HG02798 (cell line): Measurements from ENCODE around the gene PPP3CA.

Source experiments
- ATAC-seq: cut with Tn5 transposase; IDR thresholded peaks from one replicate; pipeline ENCODE4 v1.9.1; 2021; ENCODE audit warnings: mild to moderate bottlenecking; ENCODE audit not compliant: unreplicated experiment, poor library complexity

PPP3CA gene

DNA sequence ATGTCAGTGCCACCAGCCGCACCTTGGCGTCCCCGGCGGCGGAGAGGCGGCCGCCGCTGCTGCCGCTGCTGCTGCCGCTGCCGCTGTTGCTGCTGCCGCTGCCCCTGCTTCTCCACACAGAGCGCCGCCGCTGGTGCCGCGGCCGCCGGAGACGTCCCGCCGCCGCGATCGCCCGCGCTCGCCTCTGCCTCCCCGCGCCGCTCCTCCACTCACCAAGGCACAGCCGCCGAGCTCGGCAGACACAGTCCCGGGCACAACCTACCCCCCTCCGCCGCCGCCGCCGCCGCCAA lies at the start of gene PPP3CA:
PPP3CA (minus strand) TSS at position 260 of the 290 bp plus-strand sequence.
- peak; percentile 16 for ATAC-seq

DNA sequence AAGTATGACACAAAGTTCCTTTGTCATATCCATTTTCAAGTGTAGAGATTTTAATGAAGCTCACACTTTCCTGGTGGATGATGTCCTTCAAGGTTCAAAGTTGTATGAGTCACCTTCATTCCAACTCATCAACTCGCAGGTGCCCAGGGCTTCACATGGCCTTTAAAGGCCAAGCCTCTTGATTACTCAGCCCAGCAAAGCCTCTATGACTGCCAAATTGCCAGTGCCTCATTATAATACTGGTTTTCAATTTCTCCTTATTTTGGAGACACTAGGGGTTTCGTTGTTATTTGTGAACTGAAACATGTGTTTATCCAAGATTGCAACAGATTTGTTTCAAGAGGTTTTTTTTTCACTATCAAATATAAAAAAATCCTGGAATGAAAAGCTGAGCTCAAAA lies 45.9 kb upstream of the PPP3CA start:
- ATAC-seq: no peak

DNA sequence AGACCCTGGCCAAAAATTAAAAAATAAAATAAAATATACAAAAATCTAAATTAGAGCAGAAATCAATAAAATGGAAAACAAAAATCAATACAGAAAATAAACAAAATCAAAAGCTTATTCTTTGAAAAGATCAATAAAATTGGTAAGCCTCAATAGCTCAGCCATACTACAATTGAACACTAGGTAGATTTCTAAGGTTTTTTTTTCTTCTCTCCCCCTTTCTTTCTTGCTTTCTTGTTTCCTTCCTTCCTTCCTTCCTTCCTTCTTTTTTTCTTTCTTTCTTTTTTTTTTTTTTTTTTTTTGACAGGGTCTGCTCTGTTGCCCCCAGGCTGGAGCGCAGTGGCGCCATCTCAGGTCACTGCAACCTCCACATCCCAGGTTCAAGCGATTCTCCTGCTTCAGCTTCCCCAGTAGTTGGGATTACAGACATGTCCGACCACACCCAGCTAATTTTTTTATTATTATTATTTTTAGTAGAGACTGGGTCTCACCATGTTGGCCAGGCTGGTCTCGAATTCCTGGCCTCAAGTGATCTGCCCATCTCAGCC lies 23.4 kb upstream of the PPP3CA start:
- no peak for ATAC-seq

DNA sequence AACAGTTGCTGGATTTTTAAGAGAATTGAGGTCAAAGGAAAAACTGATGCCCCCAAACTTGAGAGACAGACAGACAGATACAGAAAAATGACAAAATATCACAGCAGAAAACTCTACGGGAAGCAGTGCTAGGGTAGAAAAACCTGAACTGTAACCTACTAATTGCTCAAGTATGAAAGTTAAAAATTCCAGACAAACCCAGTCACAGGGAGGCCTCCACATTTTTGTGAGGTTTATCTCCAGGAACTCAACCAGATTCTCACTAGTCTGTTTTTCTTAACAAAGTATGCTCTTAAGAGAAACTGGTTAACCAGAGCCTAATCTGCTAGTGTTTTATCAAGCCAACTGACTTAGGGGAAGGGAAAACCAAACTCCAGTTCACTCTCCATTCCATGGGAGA lies 19.9 kb upstream of the PPP3CA start:
- ATAC-seq: no peak

DNA sequence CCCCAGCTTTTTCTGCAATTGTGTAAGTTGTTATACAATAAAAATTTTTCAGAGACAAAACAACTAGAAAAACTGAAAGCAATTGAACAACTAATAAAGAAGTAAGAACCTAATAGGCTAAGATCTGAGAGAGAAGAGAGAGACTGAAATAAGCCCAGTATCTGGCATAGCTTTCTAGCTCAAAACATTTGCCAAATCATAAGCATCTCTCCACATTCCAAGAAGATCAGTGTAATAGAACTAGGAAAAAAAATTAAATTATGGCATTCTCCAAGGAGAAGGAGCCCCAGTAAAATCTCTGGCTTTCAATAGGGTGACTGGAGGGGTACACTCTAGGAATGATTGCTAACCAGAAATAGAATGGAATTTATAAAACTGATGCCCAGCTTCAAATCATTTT lies 19.0 kb upstream of the PPP3CA start:
- no peak for ATAC-seq

DNA sequence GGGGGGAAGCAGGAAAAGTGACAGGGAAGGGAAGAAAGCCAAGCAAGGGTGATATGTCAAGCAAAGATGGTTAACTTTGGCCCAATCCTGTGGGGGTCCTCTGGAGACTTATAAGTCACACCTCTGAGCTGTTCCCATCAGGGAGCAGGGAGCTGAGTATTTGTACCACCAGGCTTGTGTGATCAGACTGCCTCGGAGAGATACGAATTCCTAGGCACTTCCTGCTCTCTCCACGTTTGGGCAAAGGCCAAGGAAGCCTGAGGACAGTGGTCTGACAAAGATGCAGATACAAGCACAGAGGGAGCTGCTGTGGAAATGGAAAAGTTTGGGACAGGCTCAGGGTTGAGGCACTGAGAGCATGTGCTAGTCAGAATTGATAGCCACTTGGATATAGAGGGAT lies 10.4 kb upstream of the PPP3CA start:
- no peak for ATAC-seq

DNA sequence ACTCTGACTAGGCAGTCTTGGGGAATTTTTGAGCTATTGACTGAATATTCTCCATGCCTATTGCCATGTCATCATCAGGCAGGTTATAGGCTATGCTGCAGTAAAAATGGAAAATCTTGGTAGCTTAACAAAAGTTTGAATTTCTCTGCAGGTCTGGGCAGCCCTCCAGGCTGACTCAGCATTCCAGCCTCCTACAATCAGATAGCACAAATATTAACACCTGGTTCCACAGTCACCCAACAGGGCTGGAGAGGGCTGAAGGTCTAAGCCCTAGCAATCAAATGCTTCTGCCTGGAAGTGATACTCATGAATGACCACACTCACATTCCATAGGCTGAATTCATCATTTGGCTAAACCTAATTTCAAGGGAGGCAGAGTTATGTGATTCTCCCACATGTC lies 9.6 kb upstream of the PPP3CA start:
- no peak for ATAC-seq

DNA sequence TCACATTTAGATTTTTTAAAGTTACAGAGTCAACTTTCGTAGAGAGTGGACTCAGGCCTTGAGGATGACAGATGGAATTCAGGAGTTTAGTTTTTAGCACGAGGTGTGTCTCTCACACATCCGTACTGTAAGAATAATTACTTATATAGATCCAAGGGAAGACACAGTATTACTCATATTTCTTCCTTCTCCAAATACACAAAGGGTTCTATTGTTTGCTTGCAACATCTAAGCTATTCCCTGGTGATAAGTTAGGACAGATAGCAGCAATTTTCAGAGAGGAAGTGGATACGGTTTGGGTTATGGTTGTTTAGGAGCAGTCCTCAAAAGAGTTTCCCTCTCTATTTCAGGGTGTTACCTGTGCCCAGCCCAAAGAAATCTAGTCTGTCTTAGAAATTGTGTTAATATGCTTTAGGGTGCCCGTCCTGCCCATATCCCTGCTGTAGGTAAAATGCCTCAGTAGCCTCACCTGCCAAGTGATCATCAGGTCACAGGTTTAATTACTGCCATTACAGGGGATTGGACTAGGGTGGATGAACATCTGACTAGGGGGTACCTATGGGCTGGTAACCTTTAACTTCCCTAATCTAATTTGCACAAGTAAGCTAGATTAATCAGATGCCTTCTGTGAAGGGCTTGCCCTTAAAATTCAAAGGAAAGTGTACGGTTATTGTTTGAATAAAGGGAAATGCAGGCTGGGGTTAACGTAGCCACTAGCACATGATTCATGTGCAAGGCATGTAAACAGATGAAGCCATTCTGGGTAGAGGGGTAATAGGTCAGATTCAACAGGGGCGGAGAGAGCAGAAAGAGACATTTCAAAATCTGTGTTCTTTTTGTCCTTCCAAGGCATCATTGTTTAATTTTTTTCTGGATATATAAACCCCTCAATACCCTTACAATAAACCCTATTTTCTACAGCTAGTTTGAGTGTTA lies 8.7 kb upstream of the PPP3CA start:
- ATAC-seq: no peak

DNA sequence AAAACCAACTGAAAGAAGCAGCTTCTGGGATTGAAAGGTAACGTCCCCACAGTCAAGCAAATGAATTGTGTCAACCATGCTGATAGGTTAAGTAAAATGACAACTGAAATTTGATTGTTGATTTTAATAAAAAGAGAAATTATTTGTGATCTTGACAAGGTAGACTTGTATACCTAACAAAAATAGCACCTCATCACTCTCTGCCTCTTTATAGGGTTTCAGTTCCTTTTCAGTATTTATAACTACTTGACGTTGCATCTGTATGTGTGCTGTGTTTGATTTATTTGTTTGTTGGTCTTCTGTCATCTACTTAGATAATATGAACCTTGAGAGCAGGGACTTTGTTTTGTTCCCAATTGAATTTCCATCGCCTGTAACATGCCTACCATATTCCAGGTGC lies 7.9 kb upstream of the PPP3CA start:
- ATAC-seq: peak; percentile 98

DNA sequence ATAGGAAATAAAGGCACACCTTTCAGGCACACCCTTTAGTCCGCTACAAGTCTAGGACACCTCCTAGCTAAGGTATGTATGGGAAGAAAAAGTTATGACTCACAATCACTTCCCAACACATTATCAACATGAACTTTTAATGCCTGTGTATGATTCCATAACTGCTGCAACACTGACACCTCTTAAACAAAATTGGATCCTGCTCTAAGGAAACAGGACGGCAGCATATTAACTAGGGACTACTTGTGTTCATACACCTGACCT lies 2.4 kb upstream of the PPP3CA start:
- no peak for ATAC-seq

DNA sequence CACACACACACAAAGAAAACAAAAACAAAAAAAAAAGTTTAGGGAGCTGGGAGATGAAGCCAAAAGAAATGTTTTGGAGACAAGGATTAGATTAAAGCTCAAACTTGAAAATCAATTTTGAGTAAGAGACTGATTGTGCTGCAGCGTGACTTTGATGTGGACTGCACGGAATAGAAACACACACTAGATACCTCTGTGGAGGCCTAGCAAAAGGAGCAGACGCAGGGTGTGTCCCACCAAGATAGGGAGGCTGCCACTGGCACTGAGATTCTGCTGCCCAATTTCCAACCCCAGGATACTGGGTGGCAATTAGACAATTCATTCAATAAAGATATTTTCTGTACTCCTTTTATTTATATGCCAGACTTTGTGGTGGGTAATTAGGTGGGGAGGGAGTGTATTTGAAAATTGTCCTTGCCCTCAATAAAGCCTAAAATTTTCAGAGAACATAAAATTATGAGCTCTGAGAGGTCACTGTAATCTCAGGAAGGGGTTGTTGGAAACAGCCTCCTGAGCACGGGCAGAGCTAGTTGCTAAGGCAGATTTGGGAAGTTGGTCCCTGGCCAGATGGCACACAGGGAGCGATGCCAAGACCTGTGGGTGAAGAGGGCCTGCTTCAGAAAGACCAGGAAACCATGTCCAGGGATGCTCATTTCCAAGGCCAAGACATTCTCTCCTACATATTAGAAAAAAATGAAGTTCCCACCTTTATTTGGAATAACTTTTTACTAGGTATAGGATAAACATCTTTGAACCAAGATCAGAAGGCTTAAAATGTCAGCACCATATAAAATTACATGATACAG lies 1.9 kb upstream of the PPP3CA start:
- ATAC-seq: no peak

DNA sequence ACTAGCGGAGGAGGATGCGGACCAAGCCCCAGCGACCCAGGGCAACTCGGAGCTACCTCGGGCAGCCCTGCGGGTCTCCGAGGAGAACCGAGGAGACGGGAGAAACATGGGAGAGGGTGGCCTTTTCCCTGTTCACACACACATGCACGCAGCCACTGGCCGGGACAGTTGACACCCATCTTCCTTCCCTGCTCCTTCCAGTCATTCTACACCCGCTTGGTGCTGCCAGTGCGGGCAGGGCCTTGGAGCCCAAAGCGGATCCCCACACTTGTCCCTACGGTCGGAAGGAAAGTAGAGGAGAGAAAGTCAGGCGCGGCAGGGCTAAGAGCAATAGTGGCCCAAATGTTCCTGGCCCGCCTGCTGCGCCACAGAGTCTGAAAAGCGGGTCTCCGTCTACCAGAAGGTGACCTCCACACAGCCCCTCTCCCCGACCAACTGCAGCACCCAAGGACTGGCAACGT lies 1.1 kb upstream of the PPP3CA start:
- no peak for ATAC-seq

DNA sequence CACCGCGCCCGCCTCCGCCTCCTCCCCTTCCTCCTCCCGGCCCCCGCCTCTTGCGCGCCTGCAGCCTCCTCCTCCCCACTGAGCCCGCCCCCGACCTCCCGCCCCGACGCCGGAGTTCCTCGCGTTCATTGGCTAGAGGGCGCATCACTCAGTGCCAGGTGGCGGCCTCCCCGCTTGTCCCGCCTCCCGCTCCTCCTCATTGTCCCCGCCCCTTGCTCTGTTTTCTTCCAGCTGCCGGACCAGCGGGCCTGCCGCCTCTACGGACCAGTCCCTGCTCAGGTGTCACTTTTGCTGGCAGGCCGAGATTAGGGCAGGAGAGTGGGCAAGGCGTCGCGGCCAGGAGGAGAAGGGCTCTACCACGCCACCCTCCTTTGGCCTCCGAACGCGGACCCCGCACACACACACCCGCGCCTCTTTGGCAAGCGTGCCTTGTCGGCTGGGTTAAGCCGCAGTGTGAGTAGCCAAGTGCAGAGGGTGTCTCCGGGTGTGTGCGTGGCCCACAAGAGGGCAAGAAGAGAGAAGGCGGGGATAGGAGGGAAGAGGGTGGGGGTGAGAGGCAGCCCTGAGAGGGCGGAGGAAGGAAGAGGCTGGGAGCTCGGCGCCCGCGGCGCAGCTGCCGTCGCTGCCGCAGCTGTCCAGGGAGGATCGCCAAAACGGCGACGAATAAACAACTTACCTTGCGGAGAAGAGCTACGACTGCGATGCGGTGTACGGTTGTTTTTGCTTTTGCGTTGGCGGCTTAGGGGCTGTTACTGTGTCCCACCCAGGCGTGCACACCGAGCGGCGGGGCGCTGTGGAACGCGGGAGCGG lies 436 bp upstream of the PPP3CA start:
- peak; percentile 83 for ATAC-seq

DNA sequence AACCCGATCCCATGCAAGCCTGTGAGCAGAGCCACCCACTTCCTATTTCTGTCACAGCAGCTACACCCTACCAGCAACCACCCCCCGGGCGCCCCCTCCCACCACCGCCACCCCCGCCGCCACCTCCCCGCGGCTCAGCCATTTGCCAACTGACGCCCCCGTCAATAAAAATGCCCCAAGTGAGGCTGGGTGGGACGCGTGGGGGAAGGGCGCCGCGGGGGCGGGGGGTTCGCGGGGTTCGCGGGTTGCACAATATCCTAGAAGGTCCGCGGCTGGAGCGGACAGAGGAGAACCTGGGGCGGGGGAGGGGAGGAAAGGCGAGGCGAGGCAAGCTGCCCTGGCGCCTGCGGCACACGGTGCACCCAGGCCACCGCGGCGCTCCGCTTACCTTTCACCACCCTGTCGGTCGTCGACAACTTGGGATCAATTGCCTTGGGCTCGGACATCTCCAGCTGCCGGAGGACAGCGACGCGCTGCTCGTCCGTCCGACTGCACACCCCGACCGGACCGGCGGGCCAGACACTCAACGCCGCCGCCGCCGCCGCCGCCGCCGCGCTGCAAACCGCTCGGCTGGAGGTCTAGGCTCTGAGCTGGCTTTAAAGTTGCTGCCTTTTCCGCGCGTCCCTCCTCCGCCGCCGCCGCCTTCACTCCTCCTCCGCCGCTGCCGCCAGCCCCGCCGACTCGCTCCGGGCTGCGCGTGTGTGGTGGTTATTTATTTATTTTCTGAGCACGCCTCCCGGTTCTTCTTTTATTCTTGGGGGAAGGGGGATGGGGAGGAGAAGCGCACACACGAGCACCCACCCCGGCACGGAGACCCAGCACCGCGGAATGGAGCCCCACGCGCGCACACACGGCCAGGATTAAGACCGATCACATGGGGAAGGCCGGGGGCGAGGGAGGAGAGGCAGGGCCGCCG lies 717 bp downstream of the PPP3CA start:
- ATAC-seq: peak; percentile 6

DNA sequence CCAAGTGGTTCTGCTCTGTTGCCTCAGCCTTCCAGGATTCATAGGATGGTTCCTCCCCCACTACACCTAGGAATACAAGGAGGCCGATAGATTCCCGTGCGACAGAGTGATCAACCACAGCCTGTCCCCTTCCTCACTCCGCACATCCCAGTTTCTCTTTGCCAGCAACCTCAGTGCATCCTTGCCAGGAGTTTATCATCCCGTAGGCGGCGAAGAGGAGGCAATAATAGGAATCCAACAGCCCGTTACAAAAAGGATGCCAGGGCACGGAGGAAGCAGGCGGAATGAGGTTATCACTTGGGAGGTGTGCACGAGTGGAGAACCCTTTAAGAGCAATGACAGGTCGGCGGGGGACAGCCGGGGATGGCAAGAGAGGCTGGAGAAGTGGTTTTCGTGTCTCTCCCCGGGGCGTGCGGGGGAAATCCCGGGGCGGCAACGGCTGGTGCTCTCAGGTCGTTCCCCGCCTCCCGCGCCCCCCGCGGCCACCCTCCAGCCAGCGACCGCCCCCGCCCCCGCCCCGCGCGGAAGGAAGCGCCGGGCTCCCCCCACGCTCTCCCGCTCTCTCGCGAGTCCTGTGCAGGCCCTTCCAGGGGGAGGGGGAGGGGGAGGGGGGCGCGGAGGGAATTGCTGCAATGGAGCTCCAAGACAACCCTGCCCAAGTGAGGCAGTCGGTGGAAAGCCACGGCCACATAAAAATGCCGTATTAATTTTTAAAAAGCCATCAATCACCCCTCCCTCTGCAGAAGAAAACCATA lies 1.6 kb downstream of the PPP3CA start:
- no peak for ATAC-seq

DNA sequence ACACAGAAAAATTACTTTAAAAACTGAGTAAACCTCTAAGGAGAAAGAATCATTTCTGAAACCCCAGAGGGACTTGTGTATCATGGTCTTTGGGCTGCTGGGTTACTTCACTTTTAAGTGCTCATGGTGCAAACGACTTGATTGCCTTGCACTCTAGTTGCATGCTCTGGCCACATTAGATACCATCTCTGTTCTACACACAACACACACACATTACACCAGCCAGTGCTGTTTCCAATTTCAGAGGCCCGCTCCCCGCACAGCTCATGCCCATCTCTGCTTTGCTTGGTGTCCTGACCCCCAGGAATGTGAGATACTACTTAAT lies 2.1 kb downstream of the PPP3CA start:
- no peak for ATAC-seq

DNA sequence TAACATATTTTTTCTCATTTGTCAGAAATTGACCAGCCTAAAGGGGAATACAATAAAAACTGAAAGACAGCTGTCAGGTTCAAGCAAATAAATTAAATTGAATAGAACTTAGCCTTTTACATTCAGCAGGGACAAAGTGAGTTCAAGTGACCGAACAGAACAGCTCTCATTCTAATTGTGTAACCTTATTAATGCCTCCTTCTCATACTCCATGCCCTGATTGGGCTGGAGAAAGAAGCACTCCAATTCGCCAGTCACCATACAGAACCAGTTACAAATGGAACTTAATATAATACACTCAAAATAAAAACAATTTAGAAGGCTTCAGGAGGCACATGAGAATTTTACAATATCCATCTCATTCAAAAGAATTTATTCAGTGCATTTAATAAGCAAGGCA lies 8.0 kb downstream of the PPP3CA start:
- ATAC-seq: no peak

DNA sequence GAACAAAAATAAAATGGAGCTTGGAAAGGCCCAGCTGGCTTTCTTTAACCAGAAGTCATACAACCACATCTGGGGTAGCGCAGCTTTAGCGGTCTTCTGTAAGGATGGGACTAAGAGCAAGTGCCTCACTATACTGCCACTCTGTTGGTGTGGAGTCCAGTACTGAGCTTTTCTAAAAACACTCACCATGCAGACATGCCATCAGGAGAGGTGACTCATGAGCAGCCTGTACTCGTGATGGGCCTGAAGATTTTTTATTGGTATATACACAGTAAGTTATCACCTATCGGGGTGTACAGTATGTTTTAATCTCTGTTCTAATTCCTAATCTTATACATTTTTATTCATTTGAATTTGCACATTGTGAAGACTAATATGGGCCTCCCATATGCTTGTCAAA lies 9.6 kb downstream of the PPP3CA start:
- ATAC-seq: no peak

DNA sequence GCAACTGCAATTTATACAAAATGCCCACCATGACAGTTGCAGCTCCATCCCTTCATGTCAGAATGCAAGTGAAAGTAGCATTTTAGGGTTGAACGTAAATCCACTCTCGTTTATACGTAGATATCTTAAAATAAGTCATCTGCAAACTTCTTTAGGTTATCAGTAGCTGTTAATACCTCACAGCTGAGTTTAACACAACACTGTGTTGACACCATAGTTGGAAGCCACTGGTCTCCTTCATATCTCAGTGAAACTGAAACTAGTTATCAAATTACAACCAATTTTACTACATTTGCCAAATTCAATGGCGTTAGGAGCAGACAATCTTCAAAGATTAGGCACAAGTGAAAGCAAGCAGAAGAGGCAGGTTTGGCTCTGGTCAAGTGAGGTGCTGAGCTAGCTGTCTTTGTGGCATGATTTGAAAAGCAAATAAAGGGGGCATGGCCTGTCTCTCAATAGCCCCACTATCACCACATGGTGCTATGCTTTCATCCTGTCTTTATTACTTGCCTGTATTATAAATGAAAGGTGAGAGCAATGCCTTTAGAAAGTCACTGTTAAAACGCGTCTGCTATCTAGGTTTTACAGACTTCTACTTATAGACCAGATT lies 12.3 kb downstream of the PPP3CA start:
- ATAC-seq: peak; percentile 68
